ENCODE data around the gene RHOBTB3.
A peak's percentile ranks its signal among the peaks of the same experiment; 100 is the strongest.
"Not testable (repeated sequence)": the region's sequence is repeated elsewhere in the genome, so short reads cannot be mapped to it uniquely, and the experiment has no call there.

RHOBTB3 gene

DNA sequence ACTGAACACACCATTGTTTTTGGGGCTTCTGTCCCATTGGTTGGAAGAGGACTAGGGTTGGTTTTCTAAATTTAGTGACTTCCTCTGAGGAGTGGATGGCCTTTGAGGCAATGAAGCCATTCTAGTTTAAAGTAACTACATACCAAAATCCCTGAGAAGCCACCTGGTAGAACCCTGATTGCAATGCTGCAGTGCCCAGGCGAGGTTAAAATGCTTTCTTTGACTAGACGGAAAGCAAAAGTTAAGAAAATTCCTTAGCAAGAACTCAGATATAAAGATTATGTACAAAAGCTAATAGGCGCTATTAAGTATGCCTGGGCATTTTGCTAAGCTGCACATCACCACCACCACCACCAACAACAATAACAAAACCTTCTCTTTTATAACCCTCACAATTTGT lies 70.8 kb downstream of the RHOBTB3 start:
- CTCF ChIA-PET: interaction anchor here (2.9 kb wide), 1 partner anchor 21 kb away, joined by 12 read pairs; no protein-coding TSS in a partner anchor
- no peaks in the 10 kb centered on the region for H3K27me3 Mint-ChIP-seq
- peaks cover 33% of the 10 kb centered on the region for H3K36me3 Mint-ChIP-seq
- H3K27ac Mint-ChIP-seq: no peak overlapping the region
- H3K4me1 Mint-ChIP-seq: peaks cover 13% of the 10 kb centered on the region
- DNase-seq: no peak
- no peak overlapping the region for H3K4me3 Mint-ChIP-seq
- no peaks in the 10 kb centered on the region for H3K9me3 Mint-ChIP-seq

GRCh38 chr5:95803271-95804148 lies 72.4 kb downstream of the RHOBTB3 start:
- H3K9me3 Mint-ChIP-seq: no peaks in the 10 kb centered on the region
- no peak for DNase-seq
- H3K27me3 Mint-ChIP-seq: no peaks in the 10 kb centered on the region
- CTCF ChIA-PET: interaction anchor here (1.0 to 2.9 kb wide), 2 partner anchors 19 to 22 kb away, joined by 3 to 12 read pairs; partner anchors contain the start of gene GLRX
- H3K4me1 Mint-ChIP-seq: peaks cover 25% of the 10 kb centered on the region
- no peak overlapping the region for H3K27ac Mint-ChIP-seq
- H3K4me3 Mint-ChIP-seq: no peak overlapping the region
- peaks cover 29% of the 10 kb centered on the region for H3K36me3 Mint-ChIP-seq

DNA sequence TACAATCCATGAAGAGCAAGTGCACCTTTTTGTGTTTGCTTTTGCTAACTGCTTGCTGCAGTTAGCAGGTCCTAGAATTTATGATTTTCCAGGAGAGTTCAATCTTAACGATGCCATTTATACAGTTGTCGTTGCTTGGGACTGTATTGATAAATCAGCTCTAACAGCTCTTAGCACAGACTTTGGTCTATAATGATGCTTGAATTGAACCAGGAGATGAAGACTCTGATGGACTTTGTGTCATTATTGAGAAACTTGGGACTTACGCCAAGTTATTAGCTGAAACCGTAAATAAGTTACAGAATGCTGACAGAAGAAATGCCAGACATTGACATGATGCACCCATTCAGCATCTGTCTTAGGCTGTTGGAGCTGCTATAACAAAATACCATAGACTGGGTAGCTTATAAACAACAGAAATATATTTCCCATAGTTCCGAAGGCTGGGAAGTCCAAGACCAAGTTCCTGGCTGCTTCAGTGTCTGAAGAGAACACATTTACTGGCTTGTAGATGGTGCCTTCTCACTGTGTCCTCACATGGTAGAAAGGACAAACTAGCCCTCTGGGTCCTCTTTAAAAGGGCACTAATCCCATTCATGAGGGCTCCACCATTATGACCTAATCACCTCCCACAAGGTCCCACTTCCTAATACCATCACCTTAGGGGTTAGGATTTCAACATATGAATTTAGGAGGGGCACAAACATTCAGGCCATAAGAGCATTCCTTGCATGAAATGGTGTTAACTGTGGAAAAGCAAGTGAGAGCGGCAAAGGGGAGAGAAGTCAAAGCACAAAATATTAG lies 73.8 kb downstream of the RHOBTB3 start:
- peaks cover 36% of the 10 kb centered on the region for H3K4me1 Mint-ChIP-seq
- peaks cover 36% of the 10 kb centered on the region for H3K36me3 Mint-ChIP-seq
- H3K4me3 Mint-ChIP-seq: no peak overlapping the region
- CTCF ChIA-PET: interaction anchor here (0.8 to 1.2 kb wide), 3 partner anchors 23 to 41 kb away, joined by 3 to 4 read pairs (median 3); no protein-coding TSS in a partner anchor
- no peaks in the 10 kb centered on the region for H3K27me3 Mint-ChIP-seq
- no peak overlapping the region for H3K27ac Mint-ChIP-seq
- no peak for DNase-seq
- H3K9me3 Mint-ChIP-seq: no peaks in the 10 kb centered on the region

DNA sequence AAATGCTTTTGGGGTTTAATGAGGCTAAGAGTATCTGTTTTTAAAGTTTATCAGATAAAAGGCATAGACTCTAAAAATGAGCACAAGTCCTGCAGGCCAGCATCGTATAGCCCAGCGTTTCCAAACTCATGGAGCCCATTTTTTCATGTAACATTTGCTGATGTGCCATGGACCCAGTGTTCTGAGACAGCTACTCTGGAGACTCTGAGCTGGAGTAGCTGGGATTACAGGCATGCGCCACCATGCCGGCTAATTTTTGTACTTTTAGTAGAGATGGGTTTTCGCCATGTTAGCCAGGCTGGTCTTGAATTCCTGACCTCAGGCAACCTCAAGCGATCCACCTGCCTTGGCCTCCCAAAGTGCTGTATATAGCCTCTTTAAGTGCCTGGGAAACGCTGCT lies 75.6 kb downstream of the RHOBTB3 start:
- CTCF ChIA-PET: interaction anchor here (0.9 kb wide), 1 partner anchor 26 kb away, joined by 6 read pairs; no protein-coding TSS in a partner anchor
- H3K27ac Mint-ChIP-seq: no peak overlapping the region
- no peak overlapping the region for H3K4me3 Mint-ChIP-seq

GRCh38 chr5:95808013-95808685 lies 77.0 kb downstream of the RHOBTB3 start:
- CTCF ChIA-PET: interaction anchor here (0.7 to 4.3 kb wide), 5 partner anchors 10 to 38 kb away, joined by 3 to 40 read pairs (median 6); partner anchors contain the start of gene GLRX
- peak overlapping the region; percentile 55 for H3K4me3 Mint-ChIP-seq
- peaks cover 60% of the 10 kb centered on the region for H3K4me1 Mint-ChIP-seq
- peak overlapping the region; percentile 87 for H3K27ac Mint-ChIP-seq
- peak; percentile 30 for DNase-seq
- no peaks in the 10 kb centered on the region for H3K27me3 Mint-ChIP-seq
- peaks cover 51% of the 10 kb centered on the region for H3K36me3 Mint-ChIP-seq
- H3K9me3 Mint-ChIP-seq: no peaks in the 10 kb centered on the region

More for the DNA sequence above, 75.6 kb downstream of the RHOBTB3 start:
- Mint-ChIP-seq H3K9me3 (no peaks in the 10 kb centered on the region), H3K36me3 (peaks cover 44% of the 10 kb centered on the region), H3K4me1 (peaks cover 53% of the 10 kb centered on the region), H3K27me3 (no peaks in the 10 kb centered on the region)
- DNase-seq: no peak

DNA sequence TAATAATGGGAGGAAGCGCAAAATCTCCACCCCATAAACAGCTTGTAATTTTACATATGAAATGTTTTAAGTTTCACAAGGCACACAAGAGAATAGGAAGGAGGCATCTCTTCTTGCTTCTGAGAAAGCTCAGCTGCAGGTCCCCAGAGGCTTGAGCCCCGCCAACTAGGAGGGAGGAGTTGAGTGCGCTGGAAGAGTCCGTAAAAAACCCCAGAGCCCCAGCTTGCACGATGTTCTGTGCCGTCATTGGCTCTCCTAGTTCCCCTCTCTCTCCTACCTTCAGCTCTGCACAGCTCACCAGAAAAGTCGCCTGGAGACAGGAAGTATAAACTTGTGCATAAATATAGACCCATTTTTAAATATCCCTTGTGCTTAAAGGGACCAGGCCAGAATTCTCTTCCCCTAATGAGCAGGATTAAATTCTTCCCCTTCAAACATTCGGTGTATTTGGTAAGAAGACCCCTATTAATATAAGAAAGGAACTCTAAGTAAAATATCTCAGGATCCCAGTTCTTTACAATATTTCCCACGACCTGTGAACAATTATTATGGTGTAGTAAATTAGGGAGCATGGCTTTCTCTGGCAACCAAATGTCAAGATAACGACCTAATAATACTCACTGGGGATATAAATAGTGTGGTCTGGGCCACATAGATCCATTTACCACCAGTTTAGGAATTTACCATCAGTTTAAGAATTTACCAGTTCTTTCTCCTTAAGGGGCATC lies 77.7 kb downstream of the RHOBTB3 start:
- Mint-ChIP-seq H3K9me3 (no peaks in the 10 kb centered on the region), H3K36me3 (peaks cover 57% of the 10 kb centered on the region), H3K4me3 (peak overlapping the region; percentile 55), H3K27ac (peak overlapping the region; percentile 87), H3K4me1 (peaks cover 66% of the 10 kb centered on the region), H3K27me3 (no peaks in the 10 kb centered on the region)
- peak; percentile 91 for DNase-seq
- CTCF ChIA-PET: interaction anchor here (0.9 to 4.3 kb wide), 6 partner anchors 10 to 35 kb away, joined by 3 to 40 read pairs (median 5); partner anchors contain the start of gene GLRX

DNA sequence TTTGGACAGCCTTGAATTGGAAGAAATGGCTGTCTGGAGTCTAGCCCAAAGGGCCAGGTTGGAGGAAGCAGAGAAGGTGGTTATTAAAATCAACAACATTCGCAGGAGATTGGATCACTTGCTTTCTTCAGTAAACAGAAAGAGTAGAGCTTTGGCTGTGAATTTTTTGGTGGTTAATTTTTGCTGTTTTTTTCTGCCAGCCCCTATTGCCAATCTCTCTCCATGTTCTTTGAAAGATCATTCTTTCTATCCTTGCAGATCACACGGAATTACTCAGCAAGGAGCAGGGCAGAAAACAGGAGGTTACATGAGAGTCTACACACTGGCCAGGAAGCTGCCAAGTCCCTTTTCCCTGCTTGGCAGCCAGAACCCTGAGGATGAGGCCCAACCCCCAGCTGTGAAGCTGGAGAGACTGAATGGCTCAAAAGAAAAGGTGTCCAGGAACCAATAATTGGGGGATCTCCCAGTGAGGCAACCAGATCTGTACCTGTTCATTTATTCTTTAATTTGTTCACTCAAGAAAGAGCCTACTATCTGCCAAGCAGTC lies 78.4 kb downstream of the RHOBTB3 start:
- peak overlapping the region; percentile 26 for H3K4me3 Mint-ChIP-seq
- CTCF ChIA-PET: interaction anchor here (0.6 to 4.3 kb wide), 8 partner anchors 9 to 305 kb away, joined by 3 to 40 read pairs (median 4); no protein-coding TSS in a partner anchor
- DNase-seq: no peak

GRCh38 chr5:95810305-95811125 lies 79.4 kb downstream of the RHOBTB3 start:
- peaks cover 81% of the 10 kb centered on the region for H3K4me1 Mint-ChIP-seq
- CTCF ChIA-PET: interaction anchor here (0.5 to 4.3 kb wide), 6 partner anchors 11 to 29 kb away, joined by 3 to 40 read pairs (median 4); partner anchors contain the start of gene GLRX
- peak overlapping the region; percentile 87 for H3K27ac Mint-ChIP-seq
- no peaks in the 10 kb centered on the region for H3K27me3 Mint-ChIP-seq
- DNase-seq: no peak
- no peaks in the 10 kb centered on the region for H3K9me3 Mint-ChIP-seq
- peaks cover 61% of the 10 kb centered on the region for H3K36me3 Mint-ChIP-seq
- H3K4me3 Mint-ChIP-seq: peak overlapping the region; percentile 49

More for the DNA sequence above, 78.4 kb downstream of the RHOBTB3 start:
- no peaks in the 10 kb centered on the region for H3K27me3 Mint-ChIP-seq
- H3K9me3 Mint-ChIP-seq: no peaks in the 10 kb centered on the region
- peak overlapping the region; percentile 87 for H3K27ac Mint-ChIP-seq
- H3K36me3 Mint-ChIP-seq: peaks cover 59% of the 10 kb centered on the region
- peaks cover 73% of the 10 kb centered on the region for H3K4me1 Mint-ChIP-seq

DNA sequence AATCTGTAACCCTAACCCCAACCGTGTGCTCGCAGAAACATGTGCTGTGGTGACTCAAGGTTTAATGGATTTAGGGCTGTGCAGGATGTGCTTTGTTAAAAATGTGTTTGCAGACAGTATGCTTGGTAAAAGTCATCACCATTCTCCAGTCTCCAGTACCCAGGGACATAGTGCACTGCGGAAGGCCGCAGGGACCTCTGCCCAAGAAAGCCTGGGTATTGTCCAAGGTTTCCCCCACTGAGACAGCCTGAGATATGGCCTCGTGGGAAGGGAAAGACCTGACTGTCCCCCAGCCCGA lies 79.9 kb downstream of the RHOBTB3 start:
- CTCF ChIA-PET: interaction anchor here (1.3 to 4.3 kb wide), 2 partner anchors 12 to 29 kb away, joined by 3 to 40 read pairs; partner anchors contain the start of gene GLRX
- not testable (repeated sequence) for H3K4me3 Mint-ChIP-seq
- peak overlapping the region; percentile 87 for H3K27ac Mint-ChIP-seq

GRCh38 chr5:95811461-95812073 lies 80.4 kb downstream of the RHOBTB3 start:
- peaks cover 65% of the 10 kb centered on the region for H3K36me3 Mint-ChIP-seq
- peaks cover 91% of the 10 kb centered on the region for H3K4me1 Mint-ChIP-seq
- H3K4me3 Mint-ChIP-seq, H3K27me3 Mint-ChIP-seq, DNase-seq, H3K9me3 Mint-ChIP-seq: not testable (repeated sequence)
- H3K27ac Mint-ChIP-seq: peak overlapping the region; percentile 76
- CTCF ChIA-PET: interaction anchor here (0.8 to 4.3 kb wide), 7 partner anchors 9 to 30 kb away, joined by 3 to 40 read pairs (median 5); partner anchors contain the start of gene GLRX

More for the DNA sequence above, 79.9 kb downstream of the RHOBTB3 start:
- Mint-ChIP-seq H3K4me1 (peaks cover 86% of the 10 kb centered on the region), H3K36me3 (peaks cover 64% of the 10 kb centered on the region)
- H3K27me3 Mint-ChIP-seq, DNase-seq, H3K9me3 Mint-ChIP-seq: not testable (repeated sequence)

- H3K4me1 Mint-ChIP-seq: peaks cover 95% of the 10 kb centered on the region
- H3K27ac Mint-ChIP-seq: peak overlapping the region; percentile 76
- H3K36me3 Mint-ChIP-seq: peaks cover 67% of the 10 kb centered on the region
- H3K9me3 Mint-ChIP-seq: no peaks in the 10 kb centered on the region
- H3K4me3 Mint-ChIP-seq: no peak overlapping the region
- DNase-seq: peak; percentile 63
- H3K27me3 Mint-ChIP-seq: no peaks in the 10 kb centered on the region
- CTCF ChIA-PET: interaction anchor here (0.8 to 2.0 kb wide), 6 partner anchors 9 to 36 kb away, joined by 3 to 7 read pairs (median 4); partner anchors contain the start of gene GLRX
These were observed 80.9 kb downstream of the RHOBTB3 start for GRCh38 chr5:95812074-95812471.

GRCh38 chr5:95813035-95813434 lies 81.9 kb downstream of the RHOBTB3 start:
- H3K4me3 Mint-ChIP-seq, DNase-seq, H3K27ac Mint-ChIP-seq, H3K27me3 Mint-ChIP-seq, H3K9me3 Mint-ChIP-seq: not testable (repeated sequence)
- CTCF ChIA-PET: interaction anchor here (1.2 to 2.0 kb wide), 4 partner anchors 8 to 35 kb away, joined by 3 to 7 read pairs (median 4); no protein-coding TSS in a partner anchor
- H3K36me3 Mint-ChIP-seq: peaks cover 75% of the 10 kb centered on the region
- peaks cover 97% of the 10 kb centered on the region for H3K4me1 Mint-ChIP-seq
